ENCODE measurements around the gene CST5.

GRCh38 chr20:23875606-23876237, 3.8 kb downstream of the CST5 start:
- TF ChIP-seq CTCF (IDR thresholded peaks at IDR 0.05; ENCODE audit: insufficient read depth, low read depth, low read length) (no peak), EZH2 (IDR thresholded peaks at IDR 0.05; ENCODE audit: insufficient read depth, low read length) (no peak)
